Neural cell (in vitro differentiated cells): ENCODE results near the gene TULP4. TPM values are rescaled to one million over a fixed set of nuclear protein-coding genes. Genes with fewer than 3 reads are reported as not detected.

ENCODE experiments used
- H2AFZ ChIP-seq: fragments of 200-600, 300-800 bp; sonication (generic), shearing (Covaris generic); 2 replicates; pipeline ENCODE4 v1.6.0; 2014; ENCODE audit warnings: low read depth, mild to moderate bottlenecking, antibody characterized with exemption, low read length, moderate library complexity
- H3F3A ChIP-seq: fragments of 200-600 bp; shearing (Covaris generic); 2 replicates; pipeline ENCODE4 v1.6.1; 2016; ENCODE audit warnings: mild to moderate bottlenecking, moderate library complexity, mixed read lengths, antibody characterized with exemption, low read length; ENCODE audit not compliant: insufficient read depth, poor library complexity, severe bottlenecking
- H3K27ac ChIP-seq: fragments of 200-600, 300-800 bp; sonication (generic), shearing (Covaris generic); 2 replicates; pipeline ENCODE4 v1.5.1; 2014; ENCODE audit warnings: mild to moderate bottlenecking, low read length, moderate library complexity
- H3K27me3 ChIP-seq: fragments of 300-800, 200-600 bp; sonication (generic), shearing (Covaris generic); 2 replicates; pipeline ENCODE4 v1.6.0; 2014; ENCODE audit warnings: mild to moderate bottlenecking, low read depth, low read length, moderate library complexity; ENCODE audit not compliant: insufficient read depth
- H3K36me3 ChIP-seq: fragments of 300-800, 200-600 bp; sonication (generic), shearing (Covaris generic); 2 replicates; pipeline ENCODE4 v1.5.1; 2014; ENCODE audit warnings: mild to moderate bottlenecking, antibody characterized with exemption, low read length, moderate library complexity; ENCODE audit not compliant: insufficient read depth
- H3K4me2 ChIP-seq: fragments of 300-800, 200-600 bp; sonication (generic), shearing (Covaris generic); 2 replicates; pipeline ENCODE4 v1.6.0; 2014; ENCODE audit warnings: mild to moderate bottlenecking, low read length
- H3K4me3 ChIP-seq: fragments of 300-800, 200-600 bp; sonication (generic), shearing (Covaris generic); 2 replicates; pipeline ENCODE4 v1.5.1; 2014; ENCODE audit warnings: mild to moderate bottlenecking, low read length, moderate library complexity
- H3K79me2 ChIP-seq: fragments of 200-600 bp; shearing (Covaris generic); replicated peaks from 2 replicates; pipeline ENCODE4 v1.6.0; 2014; ENCODE audit warnings: mild to moderate bottlenecking, low read length, moderate library complexity; ENCODE audit not compliant: insufficient read depth
- H3K9ac ChIP-seq: fragments of 300-800, 200-600 bp; sonication (generic), shearing (Covaris generic); 2 replicates; pipeline ENCODE4 v1.6.1; 2016; ENCODE audit warnings: mild to moderate bottlenecking, low read length, mixed read lengths
- H3K9me2 ChIP-seq: fragments of 200-600 bp; shearing (Covaris generic); 2 replicates; pipeline ENCODE4 v1.6.1; 2016; ENCODE audit warnings: mild to moderate bottlenecking, low read length, mixed read lengths; ENCODE audit not compliant: insufficient read depth
- H3K9me3 ChIP-seq: fragments of 200-600, 300-800 bp; sonication (generic), shearing (Covaris generic); 2 replicates; pipeline ENCODE4 v1.6.1; 2016; ENCODE audit warnings: mild to moderate bottlenecking, mixed run types, low read length, moderate library complexity, mixed read lengths
- H4K20me1 ChIP-seq: fragments of 200-600 bp; shearing (Covaris generic); 2 replicates; pipeline ENCODE4 v1.6.1; 2016; ENCODE audit warnings: mild to moderate bottlenecking, mixed run types; ENCODE audit not compliant: insufficient read depth
- CTCF ChIP-seq: fragments of 450-650 bp; IDR thresholded peaks from 2 replicates; pipeline ENCODE4 v1.5.1; 2014; ENCODE audit warnings: antibody characterized with exemption, mild to moderate bottlenecking, moderate library complexity; ENCODE audit not compliant: poor library complexity, severe bottlenecking
- EP300 ChIP-seq: fragments of 450-650 bp; conservative IDR thresholded peaks from 2 replicates; pipeline ENCODE4 v1.6.1; 2014; ENCODE audit warnings: antibody characterized with exemption, mild to moderate bottlenecking, moderate library complexity; ENCODE audit not compliant: poor library complexity, severe bottlenecking
- EZH2 ChIP-seq: fragments of 200-600, 300-800 bp; shearing (Covaris generic), sonication (generic); IDR thresholded peaks from 2 replicates; pipeline ENCODE4 v1.6.1; 2014; ENCODE audit warnings: antibody characterized with exemption, low read length, borderline replicate concordance, mild to moderate bottlenecking; ENCODE audit not compliant: insufficient read depth, poor library complexity, severe bottlenecking
- MXI1 ChIP-seq: fragments of 450-650 bp; conservative IDR thresholded peaks from 2 replicates; pipeline ENCODE4 v1.6.1; 2014; ENCODE audit warnings: antibody characterized with exemption, mild to moderate bottlenecking; ENCODE audit not compliant: poor library complexity, severe bottlenecking
- POLR2AphosphoS5 ChIP-seq: IDR thresholded peaks from 2 replicates; pipeline ENCODE4 v1.6.1; 2012
- RAD21 ChIP-seq: fragments of 450-650 bp; conservative IDR thresholded peaks from 2 replicates; pipeline ENCODE4 v1.6.1; 2014; ENCODE audit warnings: antibody characterized with exemption, mild to moderate bottlenecking, moderate library complexity
- REST ChIP-seq: IDR thresholded peaks from 2 replicates; pipeline ENCODE4 v1.6.1; 2012; ENCODE audit warnings: borderline replicate concordance
- SMC3 ChIP-seq: fragments of 450-650 bp; conservative IDR thresholded peaks from 2 replicates; pipeline ENCODE4 v1.6.1; 2014; ENCODE audit warnings: antibody characterized with exemption, mild to moderate bottlenecking, moderate library complexity; ENCODE audit not compliant: poor library complexity
- TAF1 ChIP-seq: IDR thresholded peaks from 2 replicates; pipeline ENCODE4 v1.6.1; 2012; ENCODE audit warnings: low read depth
- polyA plus RNA-seq: library from polyadenylated mRNA; depleted of rRNA; stranded (reverse); fragments of >200 nt; gene quantifications from 2 replicates; pipeline ENCODE4 v1.2.3, GENCODE V29; 2014

TULP4 gene
- polyA plus RNA-seq, 1 donor from 2014 or later: 30.6 TPM

GRCh38 chr6:158373214-158373613 lies 60.9 kb downstream of the TULP4 start:
- TF ChIP-seq EP300 (no peak), SMC3 (no peak), TAF1 (no peak), RAD21 (no peak), CTCF (no peak), MXI1 (no peak), POLR2AphosphoS5 (no peak), REST (no peak), EZH2 (no peak)
- Histone ChIP-seq H3K27ac (no peak overlapping the region), H4K20me1 (no peaks in the 10 kb centered on the region), H3K79me2 (peaks cover 5% of the 10 kb centered on the region), H3K9me2 (no peaks in the 10 kb centered on the region), H2AFZ (no peak overlapping the region), H3K4me2 (no peak overlapping the region), H3K9me3 (no peaks in the 10 kb centered on the region), H3K36me3 (no peaks in the 10 kb centered on the region), H3K4me3 (no peak overlapping the region), H3K27me3 (no peaks in the 10 kb centered on the region), H3F3A (no peaks in the 10 kb centered on the region), H3K9ac (no peak overlapping the region)

GRCh38 chr6:158374020-158374419 lies 61.8 kb downstream of the TULP4 start:
- Histone ChIP-seq H3K9me3 (no peaks in the 10 kb centered on the region), H3K9me2 (no peaks in the 10 kb centered on the region), H4K20me1 (no peaks in the 10 kb centered on the region), H3F3A (no peaks in the 10 kb centered on the region), H3K36me3 (no peaks in the 10 kb centered on the region), H2AFZ (no peak overlapping the region), H3K4me3 (no peak overlapping the region), H3K79me2 (peaks cover 5% of the 10 kb centered on the region), H3K27me3 (no peaks in the 10 kb centered on the region), H3K9ac (no peak overlapping the region), H3K4me2 (no peak overlapping the region), H3K27ac (no peak overlapping the region)
- TF ChIP-seq RAD21 (no peak), EP300 (no peak), MXI1 (no peak), EZH2 (no peak), TAF1 (no peak), REST (no peak), SMC3 (no peak), CTCF (no peak), POLR2AphosphoS5 (no peak)
